ENCODE results near the gene GASK1A. TPM values are rescaled to one million over a fixed set of nuclear protein-coding genes. Genes with fewer than 3 reads are reported as not detected.

GASK1A gene
- total RNA-seq, 1 donor from 2014 or later: 0.09 TPM

DNA sequence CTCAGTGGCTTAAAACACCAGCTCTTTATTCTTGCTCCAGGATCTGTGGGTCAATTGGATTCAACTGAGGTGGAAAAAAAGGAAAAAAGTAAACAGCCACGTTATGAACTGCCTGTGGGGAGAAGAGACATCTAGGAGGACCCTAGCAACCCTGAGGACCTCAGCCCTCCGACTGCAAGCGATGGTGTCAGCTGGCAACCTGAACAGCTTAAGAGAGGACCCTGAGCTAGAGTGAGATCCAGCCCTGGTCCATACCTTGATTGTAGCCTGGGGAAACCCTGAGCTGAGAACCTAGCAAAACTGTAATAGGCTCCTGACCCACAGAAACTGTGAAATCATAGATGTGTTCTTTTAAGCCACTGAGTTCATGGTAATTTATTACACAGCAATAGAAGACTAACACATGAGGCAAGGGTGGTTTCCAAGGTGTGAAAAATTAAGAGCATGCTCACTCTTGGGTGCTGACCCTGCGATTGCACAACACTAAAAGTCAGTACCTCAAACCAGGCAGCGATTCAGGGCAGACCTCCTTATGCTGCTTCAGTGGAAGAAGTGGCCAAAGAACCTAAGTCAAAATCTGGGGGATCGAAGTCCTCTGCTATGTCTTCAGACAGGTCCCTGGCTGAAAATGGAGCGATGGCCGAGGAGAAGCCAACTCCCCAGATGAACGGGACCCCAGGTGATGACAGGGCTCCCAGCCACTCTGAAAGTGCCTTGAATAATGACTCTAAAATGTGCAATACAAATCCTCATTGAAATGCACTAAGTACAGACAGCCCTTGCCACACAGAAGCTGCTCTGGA lies 57.7 kb downstream of the GASK1A start:
- no peak overlapping the region for H3K4me2 ChIP-seq (ENCODE audit: low read length)
- H3K4me3 ChIP-seq (ENCODE audit: insufficient read depth, low read depth, low read length): no peak overlapping the region
- no peaks in the 10 kb centered on the region for H3K27me3 ChIP-seq (ENCODE audit: insufficient read depth, low read length)
- no peaks in the 10 kb centered on the region for H3K36me3 ChIP-seq (ENCODE audit: insufficient read depth, low read length)
- no peak overlapping the region for H2AFZ ChIP-seq (ENCODE audit: low read depth, low read length)
- no peaks in the 10 kb centered on the region for H4K20me1 ChIP-seq (ENCODE audit: insufficient read depth, low read length)
- no peaks in the 10 kb centered on the region for H3K27me3 Mint-ChIP-seq (ENCODE audit: low read depth, unreplicated experiment)
- DNase-seq (ENCODE audit: low read depth): no peak
- no peaks in the 10 kb centered on the region for H3K4me1 ChIP-seq (ENCODE audit: insufficient read depth, low read length)
- no peaks in the 10 kb centered on the region for H3K9me3 Mint-ChIP-seq (ENCODE audit: unreplicated experiment)
- no peak overlapping the region for H3K27ac Mint-ChIP-seq (ENCODE audit: unreplicated experiment)
- no peaks in the 10 kb centered on the region for H3K9me3 ChIP-seq (ENCODE audit: insufficient read depth, low read depth, low read length)
- no peak for TF ChIP-seq EZH2 (IDR thresholded peaks at IDR 0.05; ENCODE audit: insufficient read depth, low read length)
- no peaks in the 10 kb centered on the region for H3K4me1 Mint-ChIP-seq (ENCODE audit: low read depth, unreplicated experiment)
- no peaks in the 10 kb centered on the region for H3K79me2 ChIP-seq (ENCODE audit: insufficient read depth, low read length)
- H3K27ac ChIP-seq (ENCODE audit: low read depth, low read length): no peak overlapping the region
- no peak for FAIRE-seq
- no peak overlapping the region for H3K4me3 Mint-ChIP-seq (ENCODE audit: unreplicated experiment)
- no peak overlapping the region for H3K9ac ChIP-seq (ENCODE audit: low read length)
- no peaks in the 10 kb centered on the region for H3K36me3 Mint-ChIP-seq (ENCODE audit: low read depth, unreplicated experiment)

DNA sequence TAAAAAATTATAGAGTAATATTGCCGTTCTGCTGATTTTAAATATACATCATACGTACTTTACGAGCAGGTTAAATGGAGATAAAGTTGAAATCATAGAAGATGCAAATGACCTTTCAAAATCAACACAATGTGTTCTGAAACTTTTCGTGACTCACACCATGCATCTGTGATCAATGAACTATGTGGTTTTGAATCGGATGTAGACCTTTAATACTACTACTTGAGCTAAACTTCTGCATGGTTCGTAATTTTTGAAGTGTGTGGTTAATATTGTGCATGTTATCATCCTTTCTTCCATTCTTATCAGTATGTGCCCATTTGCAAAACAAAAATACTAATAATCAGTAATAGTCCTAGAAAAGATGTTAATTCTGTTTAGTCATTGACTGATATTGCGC lies 58.9 kb downstream of the GASK1A start:
- H3K36me3 Mint-ChIP-seq (ENCODE audit: low read depth, unreplicated experiment): no peaks in the 10 kb centered on the region
- no peak for TF ChIP-seq EZH2 (IDR thresholded peaks at IDR 0.05; ENCODE audit: insufficient read depth, low read length)
- TF ChIP-seq, protein P1, sequence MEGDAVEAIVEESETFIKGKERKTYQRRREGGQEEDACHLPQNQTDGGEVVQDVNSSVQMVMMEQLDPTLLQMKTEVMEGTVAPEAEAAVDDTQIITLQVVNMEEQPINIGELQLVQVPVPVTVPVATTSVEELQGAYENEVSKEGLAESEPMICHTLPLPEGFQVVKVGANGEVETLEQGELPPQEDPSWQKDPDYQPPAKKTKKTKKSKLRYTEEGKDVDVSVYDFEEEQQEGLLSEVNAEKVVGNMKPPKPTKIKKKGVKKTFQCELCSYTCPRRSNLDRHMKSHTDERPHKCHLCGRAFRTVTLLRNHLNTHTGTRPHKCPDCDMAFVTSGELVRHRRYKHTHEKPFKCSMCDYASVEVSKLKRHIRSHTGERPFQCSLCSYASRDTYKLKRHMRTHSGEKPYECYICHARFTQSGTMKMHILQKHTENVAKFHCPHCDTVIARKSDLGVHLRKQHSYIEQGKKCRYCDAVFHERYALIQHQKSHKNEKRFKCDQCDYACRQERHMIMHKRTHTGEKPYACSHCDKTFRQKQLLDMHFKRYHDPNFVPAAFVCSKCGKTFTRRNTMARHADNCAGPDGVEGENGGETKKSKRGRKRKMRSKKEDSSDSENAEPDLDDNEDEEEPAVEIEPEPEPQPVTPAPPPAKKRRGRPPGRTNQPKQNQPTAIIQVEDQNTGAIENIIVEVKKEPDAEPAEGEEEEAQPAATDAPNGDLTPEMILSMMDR (IDR thresholded peaks at IDR 0.05; ENCODE audit: insufficient read depth, low read depth, low read length): no peak
- no peaks in the 10 kb centered on the region for H3K9me3 Mint-ChIP-seq (ENCODE audit: unreplicated experiment)
- no peaks in the 10 kb centered on the region for H3K4me1 Mint-ChIP-seq (ENCODE audit: low read depth, unreplicated experiment)
- H3K9me3 ChIP-seq (ENCODE audit: insufficient read depth, low read depth, low read length): no peaks in the 10 kb centered on the region
- H3K4me1 ChIP-seq (ENCODE audit: insufficient read depth, low read length): no peaks in the 10 kb centered on the region
- H3K27ac Mint-ChIP-seq (ENCODE audit: unreplicated experiment): no peak overlapping the region
- H3K79me2 ChIP-seq (ENCODE audit: insufficient read depth, low read length): no peaks in the 10 kb centered on the region
- no peak overlapping the region for H3K9ac ChIP-seq (ENCODE audit: low read length)
- no peaks in the 10 kb centered on the region for H3K27me3 Mint-ChIP-seq (ENCODE audit: low read depth, unreplicated experiment)
- H3K36me3 ChIP-seq (ENCODE audit: insufficient read depth, low read length): no peaks in the 10 kb centered on the region
- no peak overlapping the region for H2AFZ ChIP-seq (ENCODE audit: low read depth, low read length)
- H4K20me1 ChIP-seq (ENCODE audit: insufficient read depth, low read length): no peaks in the 10 kb centered on the region
- no peak for FAIRE-seq
- H3K4me3 ChIP-seq (ENCODE audit: insufficient read depth, low read depth, low read length): no peak overlapping the region
- H3K4me2 ChIP-seq (ENCODE audit: low read length): no peak overlapping the region
- DNase-seq (ENCODE audit: low read depth): no peak
- H3K27me3 ChIP-seq (ENCODE audit: insufficient read depth, low read length): no peaks in the 10 kb centered on the region
- no peak overlapping the region for H3K27ac ChIP-seq (ENCODE audit: low read depth, low read length)
- H3K4me3 Mint-ChIP-seq (ENCODE audit: unreplicated experiment): no peak overlapping the region

DNA sequence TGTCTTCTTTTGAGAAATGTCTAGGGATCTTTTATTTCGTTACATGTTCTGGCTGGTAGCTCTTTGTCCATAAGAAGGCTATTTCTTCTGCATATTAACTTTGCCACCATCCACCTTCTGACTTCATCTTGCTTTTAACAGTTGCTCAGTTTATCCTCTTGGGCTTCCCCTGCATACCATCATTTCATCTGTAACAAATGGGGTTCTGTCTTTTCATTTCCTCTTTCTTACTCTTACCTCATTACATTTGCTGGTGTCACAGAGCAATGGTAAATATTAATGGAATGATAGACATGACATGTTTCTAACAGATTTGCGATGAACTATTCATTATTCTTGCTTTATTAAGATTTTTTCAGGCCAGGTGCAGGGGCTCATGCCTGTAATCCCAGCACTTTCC lies 62.4 kb downstream of the GASK1A start:
- H3K4me2 ChIP-seq (ENCODE audit: low read length): no peak overlapping the region
- H3K36me3 ChIP-seq (ENCODE audit: insufficient read depth, low read length): no peaks in the 10 kb centered on the region
- H3K9me3 ChIP-seq (ENCODE audit: insufficient read depth, low read depth, low read length): peaks cover 8% of the 10 kb centered on the region
- DNase-seq (ENCODE audit: low read depth) (no peak), FAIRE-seq (no peak)
- Mint-ChIP-seq H3K9me3 (ENCODE audit: unreplicated experiment) (peaks cover 17% of the 10 kb centered on the region), H3K36me3 (ENCODE audit: low read depth, unreplicated experiment) (no peaks in the 10 kb centered on the region), H3K27ac (ENCODE audit: unreplicated experiment) (no peak overlapping the region), H3K27me3 (ENCODE audit: low read depth, unreplicated experiment) (no peaks in the 10 kb centered on the region), H3K4me3 (ENCODE audit: unreplicated experiment) (no peak overlapping the region), H3K4me1 (ENCODE audit: low read depth, unreplicated experiment) (no peaks in the 10 kb centered on the region)
- H3K9ac ChIP-seq (ENCODE audit: low read length): no peak overlapping the region
- no peaks in the 10 kb centered on the region for H3K27me3 ChIP-seq (ENCODE audit: insufficient read depth, low read length)
- H3K27ac ChIP-seq (ENCODE audit: low read depth, low read length): no peak overlapping the region
- no peak for TF ChIP-seq EZH2 (IDR thresholded peaks at IDR 0.05; ENCODE audit: insufficient read depth, low read length)
- TF ChIP-seq, protein P1 (IDR thresholded peaks at IDR 0.05; ENCODE audit: insufficient read depth, low read depth, low read length): no peak
- H2AFZ ChIP-seq (ENCODE audit: low read depth, low read length): no peak overlapping the region
- no peak overlapping the region for H3K4me3 ChIP-seq (ENCODE audit: insufficient read depth, low read depth, low read length)
- no peaks in the 10 kb centered on the region for H4K20me1 ChIP-seq (ENCODE audit: insufficient read depth, low read length)
- H3K4me1 ChIP-seq (ENCODE audit: insufficient read depth, low read length): no peaks in the 10 kb centered on the region
- no peaks in the 10 kb centered on the region for H3K79me2 ChIP-seq (ENCODE audit: insufficient read depth, low read length)

All from astrocyte (in vitro differentiated cells and primary cell).